DND-41 (cell line): ENCODE data around the gene CTRL.

Experiments
- ATAC-seq: fragments of 200-7000 bp; cut with Tn5 transposase; 3 replicates; pipeline ENCODE4 v1.9.1; 2021; ENCODE audit warnings: low read depth; ENCODE audit not compliant: insufficient read depth
- DNase-seq: peaks from one replicate; pipeline ENCODE4 v3.0.0-alpha.2; 2020
- H2AFZ ChIP-seq: 2 replicates; pipeline ENCODE4 v1.6.0; 2012; ENCODE audit warnings: low read depth, low read length
- H3K27ac ChIP-seq: 2 replicates; pipeline ENCODE4 v1.5.1; 2012; ENCODE audit warnings: low read length, inconsistent platforms
- H3K27me3 ChIP-seq: fragments of 200-600 bp; sonication (generic); 2 replicates; pipeline ENCODE4 v1.6.0; 2012; ENCODE audit warnings: low read length, mild to moderate bottlenecking, inconsistent platforms; ENCODE audit not compliant: insufficient read depth, poor library complexity
- H3K36me3 ChIP-seq: 2 replicates; pipeline ENCODE4 v1.5.1; 2012; ENCODE audit warnings: low read length, inconsistent platforms; ENCODE audit not compliant: insufficient read depth
- H3K4me1 ChIP-seq: 2 replicates; pipeline ENCODE4 v1.5.1; 2012; ENCODE audit warnings: mild to moderate bottlenecking, low read length; ENCODE audit not compliant: insufficient read depth
- H3K4me2 ChIP-seq: 2 replicates; pipeline ENCODE4 v1.6.0; 2012; ENCODE audit warnings: mild to moderate bottlenecking, moderate library complexity, low read length, inconsistent platforms; ENCODE audit not compliant: insufficient read depth
- H3K4me3 ChIP-seq, 2 experiments: fragments of 200-600 bp in 1 of 2; shearing (Covaris generic) in 1 of 2; 2 replicates each; pipeline ENCODE4 v1.5.1; 2012 to 2016; ENCODE audit warnings: inconsistent platforms in 2 of 2, low read length in 2 of 2, mild to moderate bottlenecking in 2 of 2, low read depth in 1 of 2, moderate library complexity in 1 of 2
- H3K79me2 ChIP-seq: 2 replicates; pipeline ENCODE4 v1.6.0; 2012; ENCODE audit warnings: low read length, inconsistent platforms; ENCODE audit not compliant: insufficient read depth
- H3K9ac ChIP-seq: 2 replicates; pipeline ENCODE4 v1.6.0; 2012; ENCODE audit warnings: low read depth, mild to moderate bottlenecking, inconsistent platforms, low read length, moderate library complexity
- H3K9me3 ChIP-seq: 2 replicates; pipeline ENCODE4 v1.5.1; 2012; ENCODE audit warnings: low read length, moderate library complexity, mild to moderate bottlenecking, inconsistent platforms; ENCODE audit not compliant: insufficient read depth, severe bottlenecking
- H4K20me1 ChIP-seq: 2 replicates; pipeline ENCODE4 v1.6.0; 2012; ENCODE audit warnings: low read length; ENCODE audit not compliant: insufficient read depth
- EZH2 ChIP-seq: IDR thresholded peaks from 3 replicates; pipeline ENCODE4 v1.6.1; 2012; ENCODE audit warnings: borderline replicate concordance, low read depth, mild to moderate bottlenecking, moderate library complexity, low read length, inconsistent platforms; ENCODE audit not compliant: severe bottlenecking
- TF ChIP-seq, protein P1 (sequence below): IDR thresholded peaks from 2 replicates; pipeline ENCODE4 v1.5.1; 2012; ENCODE audit warnings: borderline replicate concordance, low read length, moderate library complexity, mild to moderate bottlenecking; ENCODE audit not compliant: poor library complexity, severe bottlenecking; ENCODE audit errors: extremely low read depth

CTRL gene

DNA sequence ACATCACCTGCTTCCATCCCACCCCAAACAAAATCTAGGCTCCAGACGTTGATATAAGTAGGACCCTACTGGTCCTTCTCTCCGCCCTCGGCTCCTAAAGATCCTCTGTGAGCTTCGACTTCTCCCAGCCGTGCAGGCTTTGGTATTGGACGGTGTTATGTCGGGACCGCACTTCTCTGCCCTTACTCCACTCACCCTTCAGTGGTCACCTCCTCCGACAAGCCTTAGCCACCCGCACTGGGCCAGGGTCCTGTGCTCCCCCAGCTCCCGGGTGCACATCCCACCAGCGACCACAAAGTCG lies 3.4 kb upstream of the CTRL start:
- Histone ChIP-seq H3K36me3 (peaks cover 52% of the 10 kb centered on the region), H3K79me2 (peaks cover 32% of the 10 kb centered on the region), H3K4me2 (peak overlapping the region; percentile 98), H3K27me3 (no peaks in the 10 kb centered on the region), H3K27ac (peak overlapping the region; percentile 92; the same call in 1 of the 2 replicates), H4K20me1 (peaks cover 19% of the 10 kb centered on the region), H3K4me3 (peak overlapping the region in 1 of 2 experiments; percentile 91; a peak in 2 of 4 replicates), H3K9me3 (no peaks in the 10 kb centered on the region), H3K4me1 (peaks cover 26% of the 10 kb centered on the region), H2AFZ (no peak overlapping the region), H3K9ac (peak overlapping the region; percentile 84; the same call in 1 of the 2 replicates)
- ATAC-seq (no peak), DNase-seq (no peak)
- TF ChIP-seq EZH2, result no peak
- TF ChIP-seq, protein P1, sequence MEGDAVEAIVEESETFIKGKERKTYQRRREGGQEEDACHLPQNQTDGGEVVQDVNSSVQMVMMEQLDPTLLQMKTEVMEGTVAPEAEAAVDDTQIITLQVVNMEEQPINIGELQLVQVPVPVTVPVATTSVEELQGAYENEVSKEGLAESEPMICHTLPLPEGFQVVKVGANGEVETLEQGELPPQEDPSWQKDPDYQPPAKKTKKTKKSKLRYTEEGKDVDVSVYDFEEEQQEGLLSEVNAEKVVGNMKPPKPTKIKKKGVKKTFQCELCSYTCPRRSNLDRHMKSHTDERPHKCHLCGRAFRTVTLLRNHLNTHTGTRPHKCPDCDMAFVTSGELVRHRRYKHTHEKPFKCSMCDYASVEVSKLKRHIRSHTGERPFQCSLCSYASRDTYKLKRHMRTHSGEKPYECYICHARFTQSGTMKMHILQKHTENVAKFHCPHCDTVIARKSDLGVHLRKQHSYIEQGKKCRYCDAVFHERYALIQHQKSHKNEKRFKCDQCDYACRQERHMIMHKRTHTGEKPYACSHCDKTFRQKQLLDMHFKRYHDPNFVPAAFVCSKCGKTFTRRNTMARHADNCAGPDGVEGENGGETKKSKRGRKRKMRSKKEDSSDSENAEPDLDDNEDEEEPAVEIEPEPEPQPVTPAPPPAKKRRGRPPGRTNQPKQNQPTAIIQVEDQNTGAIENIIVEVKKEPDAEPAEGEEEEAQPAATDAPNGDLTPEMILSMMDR, result no peak

DNA sequence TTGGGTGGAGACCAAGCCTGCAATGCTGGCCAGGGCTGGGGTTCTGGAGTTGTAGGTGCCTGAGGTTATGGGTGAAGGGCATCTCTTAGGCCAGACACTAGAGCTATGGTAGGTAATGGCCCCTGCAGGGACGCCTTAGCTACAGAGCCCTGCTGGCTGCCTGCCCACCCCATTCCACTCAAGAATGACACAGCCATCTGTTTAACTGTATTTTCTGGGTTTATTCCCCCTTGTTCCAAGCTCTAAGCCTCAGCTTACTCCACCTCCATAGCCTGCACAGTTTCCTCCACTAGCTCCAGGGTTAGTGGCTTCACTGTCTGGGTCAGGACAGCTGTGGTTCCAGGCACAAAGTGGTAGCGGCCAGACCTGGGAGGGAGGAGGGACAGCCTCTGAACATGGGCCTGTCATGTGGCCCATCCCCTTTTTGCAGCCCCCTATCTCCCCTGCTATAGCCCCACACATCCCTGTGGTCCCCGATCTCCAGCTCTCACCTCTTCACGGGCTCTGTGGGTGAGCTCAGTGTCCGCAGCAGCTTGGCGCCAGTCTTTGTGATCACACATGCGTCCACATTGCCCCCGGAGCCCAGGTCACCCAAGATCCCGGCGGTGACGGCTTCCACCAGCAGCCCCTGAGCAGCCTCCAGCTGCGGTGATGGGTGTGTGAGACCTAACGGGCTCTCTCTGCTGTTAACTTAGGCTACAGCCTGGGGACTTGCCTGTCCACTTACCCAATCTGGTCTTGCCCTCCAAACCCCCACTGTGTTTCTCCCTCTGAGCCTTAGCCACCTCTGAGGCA lies 2.8 kb upstream of the CTRL start:
- Histone ChIP-seq H3K27ac (no peak overlapping the region), H3K4me3 (no peak overlapping the region), H3K27me3 (no peaks in the 10 kb centered on the region), H3K36me3 (peaks cover 53% of the 10 kb centered on the region), H3K4me1 (peaks cover 26% of the 10 kb centered on the region), H3K79me2 (peaks cover 32% of the 10 kb centered on the region), H3K4me2 (peak overlapping the region; percentile 98; the same call in 1 of the 2 replicates), H3K9ac (peak overlapping the region; percentile 84; the same call in 1 of the 2 replicates), H4K20me1 (peaks cover 19% of the 10 kb centered on the region), H2AFZ (no peak overlapping the region), H3K9me3 (no peaks in the 10 kb centered on the region)
- DNase-seq (no peak), ATAC-seq (no peak)
- TF ChIP-seq, protein P1, result no peak
- TF ChIP-seq EZH2, result no peak

DNA sequence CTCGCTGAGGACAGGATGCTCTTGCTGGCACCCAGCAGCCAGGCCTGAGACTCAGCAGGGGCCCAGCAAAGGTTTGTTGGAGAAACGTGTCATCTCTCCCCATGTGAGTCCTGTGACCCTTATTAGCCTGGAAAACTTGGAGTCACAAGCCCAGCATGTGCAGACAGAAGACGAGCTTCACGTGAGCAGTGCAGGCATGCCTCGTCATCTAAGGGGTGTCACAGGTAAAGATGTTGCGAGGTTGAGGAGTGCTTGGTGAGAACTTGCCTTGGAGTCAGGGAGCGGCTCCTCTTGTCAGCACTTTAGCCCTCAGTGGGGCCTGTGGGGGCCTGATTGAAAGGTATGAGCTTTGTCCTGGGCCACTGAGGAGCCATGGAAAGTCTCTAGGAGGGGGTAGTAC lies 2.1 kb upstream of the CTRL start:
- peaks cover 19% of the 10 kb centered on the region for H4K20me1 ChIP-seq
- no peak for ATAC-seq
- H3K9me3 ChIP-seq, result no peaks in the 10 kb centered on the region
- H3K27me3 ChIP-seq, result no peaks in the 10 kb centered on the region
- H3K4me3 ChIP-seq, result no peak overlapping the region
- DNase-seq, result no peak
- no peak overlapping the region for H3K4me2 ChIP-seq
- no peak overlapping the region for H2AFZ ChIP-seq
- H3K79me2 ChIP-seq, result peaks cover 32% of the 10 kb centered on the region
- H3K36me3 ChIP-seq, result peaks cover 58% of the 10 kb centered on the region
- TF ChIP-seq EZH2, result no peak
- TF ChIP-seq, protein P1, result no peak
- H3K4me1 ChIP-seq, result peaks cover 26% of the 10 kb centered on the region
- no peak overlapping the region for H3K9ac ChIP-seq
- no peak overlapping the region for H3K27ac ChIP-seq
